ENCODE data around the gene KCNJ15.

DNA sequence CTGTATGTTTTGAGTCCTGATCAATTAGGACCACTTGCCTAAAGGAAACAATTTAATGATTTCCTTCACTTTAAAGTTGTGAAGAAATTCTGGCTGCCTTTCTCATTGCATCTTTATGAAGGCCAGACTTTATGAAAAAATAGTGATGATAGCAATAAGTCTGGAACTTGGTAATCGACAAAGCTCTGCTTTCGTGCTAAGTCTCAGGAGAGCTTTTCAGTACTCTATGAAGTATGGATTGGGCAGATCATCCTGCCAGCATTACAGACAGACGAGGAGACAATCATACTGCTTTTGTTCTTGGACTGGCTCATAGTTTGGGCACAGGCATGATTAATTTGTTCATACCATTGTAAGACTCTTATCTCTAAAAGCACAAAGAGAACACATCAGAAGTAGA is 45.5 kb upstream of the KCNJ15 start:
- no peak for TF ChIP-seq POLR2A (IDR thresholded peaks at IDR 0.05; ENCODE audit: control extremely low read depth in 1 of 2, low read depth in 2 of 2, low read length in 2 of 2)
- TF ChIP-seq SP1 (IDR thresholded peaks at IDR 0.05; ENCODE audit: low read depth, low read length), result no peak

Measured in H1 (cell line).